Stimulated activated CD8-positive, alpha-beta memory T cell treated with anti-CD3 and anti-CD28 coated beads, Interleukin-12 subunit alpha, Interleukin-12 subunit beta, amount 100 ng/mL, for 24 hours (primary cell): ENCODE data around the gene NPEPPS.
"Not testable (repeated sequence)": the region's sequence is repeated elsewhere in the genome, so short reads cannot be mapped to it uniquely, and the experiment has no call there.

Experiments
- DNase-seq: peaks from one replicate; pipeline ENCODE4 v3.0.0-alpha.2; 2020; ENCODE audit errors: extremely low read depth

NPEPPS gene

DNA sequence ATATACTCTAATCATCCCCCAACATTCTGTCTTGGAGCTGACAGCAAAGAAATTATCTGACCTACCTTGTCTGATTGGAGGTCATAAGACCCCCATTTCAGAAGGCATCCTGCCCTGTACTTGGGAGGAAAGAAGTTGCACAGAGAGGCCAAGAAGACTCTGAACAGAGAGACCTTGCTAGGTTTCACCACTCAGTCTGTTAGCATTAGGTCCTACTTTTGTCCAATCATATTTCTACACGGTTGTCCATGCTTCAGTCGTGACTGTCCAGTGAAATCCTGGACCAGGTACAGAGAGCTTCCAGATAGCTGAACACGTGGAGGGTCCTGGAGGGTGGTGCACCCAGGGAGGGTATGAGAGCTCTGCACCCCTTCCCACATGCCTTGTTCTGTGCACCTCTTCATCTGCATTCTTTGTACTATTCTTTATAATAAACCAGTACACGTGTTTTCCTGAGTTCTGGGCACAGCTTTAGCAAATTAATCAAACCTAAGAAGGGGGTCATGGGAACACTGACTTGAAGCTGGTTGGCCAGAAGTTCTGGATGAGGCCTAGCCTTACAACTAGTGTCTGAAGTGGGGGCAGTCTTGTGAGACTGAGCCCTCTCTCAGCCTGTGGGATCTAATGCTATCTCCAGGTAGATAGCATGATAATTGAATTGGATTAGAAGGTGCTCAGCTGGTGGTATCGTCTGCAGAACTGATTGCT is 30.9 kb downstream of the NPEPPS start:
- DNase-seq = not testable (repeated sequence)

DNA sequence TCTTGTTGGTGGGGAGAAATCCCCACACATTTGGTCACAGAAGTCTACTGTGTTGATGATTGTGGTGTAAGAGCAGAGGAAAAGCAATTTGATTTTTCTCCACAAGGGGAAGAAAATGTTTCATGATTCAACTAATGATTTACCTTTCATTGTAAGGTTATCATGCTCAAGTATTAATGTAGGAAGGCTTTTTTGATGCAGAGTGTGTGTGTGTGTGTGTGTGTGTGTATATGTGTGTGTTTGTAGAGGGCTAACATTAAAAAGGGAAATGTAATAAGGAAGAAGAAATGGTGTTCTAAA is 31.4 kb downstream of the NPEPPS start:
- not testable (repeated sequence) for DNase-seq

DNA sequence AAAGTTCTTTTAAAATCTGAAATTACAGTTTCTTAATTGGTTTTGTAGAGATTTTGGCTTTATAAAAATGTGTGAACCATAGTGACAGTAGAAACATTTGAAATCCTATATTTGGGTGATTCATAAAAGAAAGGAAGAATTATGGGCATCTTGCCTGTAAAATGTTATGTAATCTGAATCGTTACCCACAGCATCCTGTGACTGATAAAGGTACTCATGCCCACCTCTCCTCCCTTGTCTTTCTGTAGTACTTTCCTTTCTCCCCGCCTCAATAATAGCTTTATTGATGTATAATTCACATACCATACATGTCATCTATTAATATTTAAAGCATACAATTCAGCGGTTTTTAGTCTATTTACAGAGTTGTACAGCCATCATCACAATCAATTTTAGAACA is 36.4 kb downstream of the NPEPPS start:
- not testable (repeated sequence) for DNase-seq

DNA sequence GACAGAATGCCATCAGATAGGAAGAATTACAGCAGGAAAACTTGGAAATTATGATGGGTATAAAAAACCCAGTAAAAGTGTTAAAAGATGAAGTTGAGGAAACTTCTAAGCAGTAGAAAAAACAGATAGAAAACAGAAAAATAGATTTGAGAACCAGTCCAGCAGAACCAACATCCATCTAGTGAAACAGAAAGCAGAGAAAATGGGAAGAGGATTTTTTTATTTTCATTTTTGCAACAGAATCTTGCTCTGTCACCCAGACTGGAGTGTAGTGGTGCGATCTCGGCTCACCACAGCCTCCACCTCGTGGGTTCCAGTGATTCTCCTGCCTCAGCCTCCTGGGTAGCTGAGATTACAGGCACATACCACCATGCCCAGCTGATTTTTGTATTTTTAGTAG is 41.7 kb downstream of the NPEPPS start:
- not testable (repeated sequence) for DNase-seq

DNA sequence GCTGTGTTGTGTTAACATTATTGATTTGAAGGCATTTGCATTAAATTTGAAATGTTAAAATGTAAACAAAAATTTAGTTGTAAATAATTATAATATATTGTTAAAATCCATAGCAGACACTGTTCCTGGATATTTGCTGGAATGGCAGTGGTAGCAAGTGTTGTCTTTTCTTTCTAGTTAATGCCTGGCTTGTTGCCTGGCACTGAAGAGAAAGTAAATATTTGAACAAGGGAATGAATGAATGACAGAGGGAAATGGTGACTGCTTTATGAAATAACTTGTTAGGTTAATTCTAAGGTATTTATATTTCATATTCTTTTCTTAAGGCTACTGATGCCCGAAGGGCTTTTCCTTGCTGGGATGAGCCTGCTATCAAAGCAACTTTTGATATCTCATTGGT is 51.5 kb downstream of the NPEPPS start:
- not testable (repeated sequence) for DNase-seq

DNA sequence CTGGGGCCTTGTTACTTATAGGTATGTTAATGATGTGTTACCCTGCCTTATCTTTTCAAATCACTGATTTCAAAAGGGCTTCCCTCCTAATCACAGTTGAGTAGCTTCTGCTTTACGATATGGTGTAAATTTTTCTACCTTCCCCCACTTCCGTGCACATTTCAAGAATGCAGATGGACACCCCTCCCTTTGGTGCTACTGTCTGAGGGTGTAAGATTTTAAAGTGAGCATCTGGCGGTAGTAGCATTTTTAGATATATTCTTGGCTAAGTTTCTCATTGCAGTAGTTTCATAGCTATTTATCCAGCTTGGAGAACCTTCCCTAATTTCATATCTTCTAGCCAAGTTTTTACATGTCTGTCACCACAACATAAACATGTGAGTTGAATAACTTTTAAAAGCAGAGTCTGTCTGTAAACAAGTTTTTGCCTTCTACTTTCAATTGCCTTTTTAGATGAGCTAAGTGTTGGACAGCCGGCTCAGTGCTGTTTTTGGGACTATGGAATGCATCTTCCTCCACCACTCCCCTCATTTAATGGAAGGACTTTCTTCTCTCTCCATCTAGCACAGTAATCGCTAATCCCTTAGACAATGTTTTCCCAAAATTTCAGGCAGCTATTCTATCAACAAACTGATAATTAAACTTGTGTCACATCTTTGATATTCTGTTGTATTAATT is 55.6 kb downstream of the NPEPPS start:
- not testable (repeated sequence) for DNase-seq

DNA sequence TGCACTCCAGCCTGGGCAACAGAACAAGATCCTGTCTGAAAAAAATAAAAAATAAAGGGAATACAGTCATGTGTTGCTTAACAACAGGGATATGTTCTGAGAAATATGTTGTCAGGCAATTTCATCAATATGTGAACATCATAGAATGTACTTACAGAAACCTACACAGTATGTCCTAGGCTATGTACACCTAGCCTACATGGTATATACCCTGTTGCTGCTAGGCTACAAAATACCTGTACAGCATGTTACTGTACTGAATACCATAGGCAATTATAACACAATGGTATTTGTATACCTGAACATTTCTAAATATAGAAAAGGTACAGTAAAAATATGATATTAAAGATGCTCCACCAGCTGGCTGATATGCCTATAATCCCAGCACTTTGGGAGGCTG is 62.6 kb downstream of the NPEPPS start:
- not testable (repeated sequence) for DNase-seq

DNA sequence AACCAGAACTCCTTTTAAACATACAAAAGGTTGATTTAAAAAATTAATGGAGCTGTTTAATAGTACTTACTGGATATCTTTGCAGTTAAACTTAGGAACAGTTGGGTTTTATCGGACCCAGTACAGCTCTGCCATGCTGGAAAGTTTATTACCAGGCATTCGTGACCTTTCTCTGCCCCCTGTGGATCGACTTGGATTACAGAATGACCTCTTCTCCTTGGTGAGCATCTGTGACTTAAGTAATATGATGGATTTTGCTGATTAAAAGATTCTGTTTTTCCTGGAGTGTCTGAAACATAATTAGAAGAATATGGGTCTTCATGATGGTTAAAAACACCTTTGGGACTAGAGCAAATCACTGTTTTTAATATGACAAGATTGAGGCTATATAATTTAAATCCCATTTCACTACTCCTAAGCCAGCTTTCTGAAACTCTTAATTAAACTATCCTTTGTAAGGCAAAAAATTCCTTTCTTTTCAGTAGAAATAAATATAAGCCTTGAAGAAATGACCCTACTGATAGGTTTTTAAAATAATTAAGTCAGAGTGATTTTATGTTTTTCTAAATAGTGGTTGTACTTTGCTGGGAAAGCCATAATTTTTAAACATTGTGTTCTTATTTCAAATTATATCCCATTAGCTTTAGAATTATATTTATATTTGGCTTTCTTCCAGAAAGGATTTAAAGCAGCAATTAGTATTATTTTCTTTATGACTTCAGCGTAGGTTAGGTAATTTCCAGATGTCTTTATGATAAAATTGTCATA is 73.1 kb downstream of the NPEPPS start:
- DNase-seq = no peak

DNA sequence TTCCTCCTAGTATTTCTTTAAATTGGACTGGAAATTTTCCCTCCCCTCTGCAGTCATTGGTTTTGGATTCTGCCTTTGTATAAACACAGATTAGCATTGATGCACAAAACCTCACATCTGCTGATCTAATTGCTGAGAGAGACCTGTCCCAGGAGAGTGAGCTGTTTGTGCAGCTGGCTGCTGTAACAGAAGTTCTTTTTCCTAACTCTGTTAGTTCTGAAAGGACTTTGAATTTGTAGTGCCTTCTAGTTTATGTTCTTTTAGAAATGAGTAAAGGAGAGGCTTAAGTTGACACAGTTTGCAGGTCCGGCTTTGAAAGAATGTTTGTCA is 73.7 kb downstream of the NPEPPS start:
- DNase-seq = no peak

DNA sequence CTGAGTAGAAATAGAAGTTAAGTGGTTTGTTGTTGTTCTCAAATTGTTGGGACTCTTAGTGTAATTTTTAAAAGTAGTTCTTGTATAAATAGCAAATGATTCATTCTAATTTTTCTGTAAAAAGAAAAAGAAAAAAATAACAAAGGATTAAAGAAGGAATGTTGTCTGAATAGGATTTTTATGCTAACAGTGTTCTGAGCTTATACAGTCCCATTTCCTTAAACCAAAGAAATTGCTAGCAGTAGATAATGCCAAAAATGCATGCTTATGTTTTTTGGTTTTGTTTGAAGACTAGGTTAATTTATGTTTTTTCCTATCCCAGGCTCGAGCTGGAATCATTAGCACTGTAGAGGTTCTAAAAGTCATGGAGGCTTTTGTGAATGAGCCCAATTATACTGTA is 74.1 kb downstream of the NPEPPS start:
- DNase-seq = no peak

DNA sequence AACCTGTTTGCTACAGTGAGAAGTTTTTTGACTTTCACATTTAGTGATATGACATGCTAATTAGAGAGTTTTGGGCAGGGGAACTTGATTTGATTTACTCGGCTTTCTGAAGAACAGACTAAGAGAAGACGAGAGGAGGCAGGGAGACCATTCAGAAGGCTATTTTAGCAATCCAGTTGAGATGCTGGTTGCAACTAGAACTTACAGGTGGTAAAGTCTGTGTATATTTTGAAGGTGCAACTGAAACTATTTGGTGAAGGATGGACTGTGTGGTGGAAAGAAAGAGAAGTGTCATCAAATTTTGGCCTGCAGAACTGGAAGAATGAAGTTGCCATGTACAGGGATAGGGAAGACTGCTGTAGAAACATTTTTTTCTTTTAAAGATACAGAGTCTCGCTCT is 76.6 kb downstream of the NPEPPS start:
- DNase-seq = no peak

DNA sequence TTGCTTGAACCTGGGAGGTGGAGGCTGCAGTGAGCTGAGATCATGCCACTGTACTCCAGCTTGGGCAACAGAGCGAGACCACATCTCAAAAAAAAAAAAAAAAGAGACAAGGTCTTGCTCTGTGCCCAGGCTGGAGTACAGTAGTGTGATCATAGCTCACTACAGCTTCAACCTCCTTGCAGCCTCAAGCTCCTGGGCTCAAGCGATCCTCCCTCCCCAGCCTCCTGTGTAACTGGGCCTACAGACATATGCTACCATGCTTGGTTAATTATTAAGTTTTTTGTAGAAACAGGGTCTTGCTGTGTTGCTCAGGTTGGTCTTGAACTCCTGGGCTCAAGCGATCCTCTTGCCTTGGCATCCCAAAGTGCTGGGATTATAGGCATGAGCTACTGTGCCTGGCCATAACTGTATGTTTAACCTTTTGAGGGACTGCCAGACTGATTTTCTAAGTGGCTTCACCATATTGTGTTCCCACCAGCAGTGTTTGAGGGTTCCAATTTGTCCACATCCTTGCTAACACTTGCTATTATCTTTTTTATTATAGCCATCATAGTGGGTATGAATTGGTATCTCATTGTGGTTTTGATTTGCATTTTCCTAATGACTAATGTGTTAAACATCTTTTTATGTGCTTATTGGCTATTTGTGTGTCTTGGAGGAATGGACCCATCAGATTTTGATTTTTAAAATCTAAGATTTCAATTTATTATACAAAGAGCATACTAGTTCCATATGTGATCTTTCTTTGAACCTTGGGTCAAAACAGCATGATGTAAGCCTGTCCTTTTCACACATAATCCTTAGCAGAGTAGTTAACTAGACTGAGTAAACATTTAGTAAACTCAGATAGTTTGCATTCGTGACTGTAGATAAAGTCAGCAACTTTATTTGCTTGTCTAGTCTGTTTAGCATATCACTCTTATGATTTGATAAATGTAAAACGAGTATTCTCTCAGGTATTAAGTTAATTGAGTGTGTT is 80.8 kb downstream of the NPEPPS start:
- DNase-seq = no peak

DNA sequence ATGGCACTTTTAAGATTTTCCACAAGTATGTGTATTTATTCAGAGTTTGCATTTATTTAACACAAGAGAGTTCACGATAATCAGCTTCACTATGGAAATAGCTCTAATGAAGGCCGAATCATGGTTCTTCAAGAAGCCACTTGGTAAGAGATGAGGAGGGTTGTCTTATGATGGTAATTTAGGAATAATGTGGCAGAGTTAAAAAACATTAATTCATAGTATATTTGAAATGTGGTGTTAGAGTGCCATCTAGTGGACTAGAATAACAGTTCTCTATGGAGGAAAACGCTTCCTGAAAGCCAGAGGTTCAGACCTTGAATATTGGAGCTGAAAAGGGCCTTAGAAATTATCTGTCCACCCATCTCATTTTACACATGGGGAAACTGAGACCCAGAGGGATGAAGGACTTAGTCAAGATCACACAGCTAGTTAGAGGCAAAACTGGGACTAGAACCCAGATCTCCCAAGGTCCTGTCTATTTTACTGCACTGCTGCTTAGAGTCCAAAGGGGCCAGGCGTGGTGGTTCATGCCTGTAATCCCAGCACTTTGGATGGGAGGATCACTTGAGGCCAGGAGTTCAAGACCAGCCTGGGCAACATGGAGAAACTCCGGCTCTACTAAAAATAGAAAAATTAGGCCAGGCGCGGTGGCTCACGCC is 85.0 kb downstream of the NPEPPS start:
- no peak for DNase-seq

DNA sequence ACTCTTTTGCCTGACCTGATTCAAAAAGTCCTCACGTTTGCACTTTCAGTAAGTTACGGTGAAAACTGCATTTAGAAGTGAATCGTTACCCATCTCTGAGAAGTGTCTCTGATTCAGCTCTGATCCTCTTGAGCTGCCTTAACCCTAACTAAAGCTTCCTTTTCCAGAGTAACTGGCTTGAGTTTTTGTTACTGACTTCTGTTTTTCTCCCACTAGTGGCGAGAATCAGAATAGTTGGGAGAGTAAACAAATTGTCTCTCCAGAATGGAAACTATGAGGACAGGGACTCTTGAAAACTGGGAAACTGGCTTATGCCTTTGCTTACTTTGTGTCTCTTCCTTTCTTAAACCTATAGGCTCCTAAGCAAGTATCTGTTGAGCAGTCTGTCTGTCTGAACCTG is 87.5 kb downstream of the NPEPPS start:
- DNase-seq = no peak

DNA sequence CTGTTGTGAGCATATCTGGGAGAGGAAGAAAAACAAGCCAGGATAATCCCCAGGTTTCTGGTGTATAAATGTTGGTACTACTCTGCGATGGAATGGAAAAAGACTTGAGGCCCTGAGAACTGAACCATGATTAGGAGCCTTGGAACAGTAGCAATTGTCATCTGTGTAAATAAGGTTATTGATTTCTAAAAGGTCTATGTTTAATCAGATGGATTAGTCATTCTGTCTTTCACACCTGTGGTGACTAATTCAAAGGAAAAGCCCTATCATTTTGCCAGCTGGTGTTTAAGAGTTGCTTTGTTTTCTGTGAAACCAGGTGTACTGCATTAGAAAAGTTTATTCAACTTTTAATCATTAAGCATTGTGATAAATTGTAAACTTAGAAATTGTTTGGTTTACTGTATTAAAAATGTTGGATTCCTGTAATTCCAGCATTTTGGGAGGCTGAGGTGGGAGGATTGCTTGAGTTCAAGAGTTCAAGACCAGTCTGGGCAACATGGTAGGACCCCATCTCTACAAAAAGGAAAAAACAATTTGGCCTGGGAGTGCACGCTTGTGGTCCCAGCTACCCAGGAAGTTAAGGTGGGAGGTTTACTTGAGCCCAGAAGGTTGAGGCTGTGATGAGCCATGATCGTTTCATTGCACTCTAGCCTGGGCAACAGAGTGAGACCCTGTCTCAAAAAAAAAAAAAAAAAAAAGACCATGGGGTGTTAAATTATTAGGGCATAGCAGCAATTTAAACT is 89.8 kb downstream of the NPEPPS start:
- DNase-seq = no peak

DNA sequence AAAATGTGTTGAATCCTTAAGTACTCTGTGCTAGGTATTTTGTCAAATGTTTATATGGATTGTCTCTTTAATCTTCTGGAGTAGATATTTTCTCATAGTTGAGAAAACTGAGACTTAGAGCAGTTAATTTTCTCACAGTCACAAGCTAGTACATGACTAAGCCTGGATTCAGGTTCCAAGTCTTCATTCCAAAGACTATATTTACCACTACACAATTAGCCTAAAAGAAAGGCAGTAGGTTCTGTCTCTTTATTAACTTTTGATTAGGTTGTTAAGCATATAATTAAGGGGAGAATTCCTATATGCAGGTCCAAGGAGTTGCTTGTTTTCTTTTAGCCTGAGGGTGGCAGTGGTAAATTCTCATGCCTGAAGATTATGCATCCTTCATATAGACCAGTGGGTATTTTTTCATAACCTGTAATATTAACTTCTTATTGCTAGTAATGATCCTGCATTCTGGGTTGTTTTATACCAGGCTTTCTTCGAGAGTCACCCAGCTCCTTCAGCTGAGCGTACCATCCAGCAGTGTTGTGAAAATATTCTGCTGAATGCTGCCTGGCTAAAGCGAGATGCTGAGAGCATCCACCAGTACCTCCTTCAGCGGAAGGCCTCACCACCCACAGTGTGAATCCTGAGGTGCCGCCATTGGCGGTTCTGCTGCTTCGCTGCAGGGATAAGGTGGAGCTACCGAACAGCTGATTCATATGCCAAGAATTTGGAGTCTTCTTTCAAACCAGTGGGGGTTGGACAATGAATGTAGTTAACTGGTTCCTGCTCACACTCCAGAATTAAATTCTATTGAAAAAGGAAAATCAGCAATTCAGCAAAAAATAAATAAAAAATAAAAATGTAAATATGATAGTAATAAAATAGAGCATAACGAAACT is 90.6 kb downstream of the NPEPPS start:
- no peak for DNase-seq

DNA sequence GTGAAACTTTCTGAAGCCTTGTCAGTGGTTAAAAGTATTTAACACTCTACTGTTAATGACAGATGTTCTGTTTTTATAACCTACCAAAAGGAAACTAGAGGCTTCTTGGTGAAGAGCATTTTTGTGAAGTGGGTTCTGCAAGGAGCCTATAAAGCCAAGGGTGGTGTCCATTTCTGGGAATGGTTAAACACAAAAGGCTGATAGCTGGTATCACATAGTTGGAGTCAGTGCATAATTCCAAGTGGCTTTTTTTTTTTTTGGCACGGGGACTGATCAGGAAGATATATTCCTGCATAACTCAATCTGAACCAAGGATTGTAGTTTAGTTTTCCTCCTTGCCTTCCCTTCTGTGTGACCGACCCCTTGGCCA is 91.3 kb downstream of the NPEPPS start:
- no peak for DNase-seq

DNA sequence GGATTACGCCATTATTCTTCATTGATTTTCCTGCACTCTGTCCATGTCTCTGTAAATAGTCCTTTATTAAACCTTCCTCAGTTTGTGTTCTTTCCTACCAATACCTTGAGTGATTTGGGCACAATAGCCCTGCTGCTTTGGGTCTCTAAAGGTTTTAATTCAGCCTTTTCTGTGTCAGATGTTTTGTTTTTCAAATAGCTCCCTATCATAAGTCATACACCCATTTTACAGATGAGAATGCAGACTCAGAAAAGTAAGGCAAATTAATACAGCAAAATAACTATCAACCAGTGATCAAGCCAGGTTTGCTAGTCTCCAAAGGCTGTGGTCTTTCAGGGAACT is 93.8 kb downstream of the NPEPPS start:
- no peak for DNase-seq

DNA sequence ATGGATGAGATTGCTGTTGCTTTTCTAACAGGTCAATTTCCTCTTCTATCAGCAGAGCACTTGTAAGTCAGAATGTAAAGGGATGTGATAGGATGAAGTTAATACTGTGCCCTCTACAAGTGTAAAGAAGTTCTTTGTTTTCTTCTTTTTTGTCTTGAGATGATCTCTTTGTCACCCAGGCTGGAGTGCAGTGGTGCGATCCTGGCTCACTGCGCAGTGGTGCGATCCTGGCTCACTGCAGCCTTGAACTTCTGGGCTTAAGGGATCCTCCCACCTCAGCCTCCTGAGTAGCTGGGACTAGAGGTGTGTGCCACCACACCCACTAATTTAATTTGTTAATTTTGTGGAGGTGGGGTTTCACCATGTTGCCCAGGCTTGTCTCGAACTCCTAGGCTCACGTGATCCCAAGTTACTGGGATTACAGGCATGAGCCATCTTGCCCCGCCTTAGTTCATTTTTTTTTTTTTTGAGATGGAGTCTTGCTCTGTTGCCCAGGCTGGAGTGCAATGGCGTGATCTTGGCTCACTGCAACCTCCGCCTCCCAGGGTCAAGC is 97.2 kb downstream of the NPEPPS start:
- DNase-seq = no peak

DNA sequence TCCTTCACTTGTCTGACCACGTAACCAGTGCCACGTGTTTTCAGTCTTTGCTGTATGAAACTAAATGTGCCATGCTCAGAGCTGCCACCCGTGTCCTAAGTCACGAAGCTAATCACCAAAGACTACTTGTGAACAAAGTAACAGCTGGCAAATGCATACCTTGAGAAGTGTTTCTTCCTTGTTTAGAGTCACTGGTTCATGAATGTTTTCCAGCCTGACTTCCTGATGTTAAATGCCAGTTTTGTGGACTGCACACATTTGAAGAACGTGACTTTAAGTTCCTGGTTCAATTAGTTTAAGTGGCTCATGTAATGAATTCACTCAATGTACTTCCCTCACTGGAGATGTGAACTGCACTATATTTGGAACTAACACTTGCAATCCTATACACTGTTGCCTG is 98.9 kb downstream of the NPEPPS start:
- DNase-seq = no peak
